Activated T-helper 1 cell treated with Interleukin-2 at 50 U/mL for 16 hours (primary cell): ENCODE measurements around the gene NDUFB10.
"Not testable (repeated sequence)": the region's sequence is repeated elsewhere in the genome, so short reads cannot be mapped to it uniquely, and the experiment has no call there.

Experiments used
- DNase-seq: peaks from one replicate; pipeline ENCODE4 v3.0.0-alpha.2; 2020; ENCODE audit warnings: low read depth

NDUFB10 gene

DNA sequence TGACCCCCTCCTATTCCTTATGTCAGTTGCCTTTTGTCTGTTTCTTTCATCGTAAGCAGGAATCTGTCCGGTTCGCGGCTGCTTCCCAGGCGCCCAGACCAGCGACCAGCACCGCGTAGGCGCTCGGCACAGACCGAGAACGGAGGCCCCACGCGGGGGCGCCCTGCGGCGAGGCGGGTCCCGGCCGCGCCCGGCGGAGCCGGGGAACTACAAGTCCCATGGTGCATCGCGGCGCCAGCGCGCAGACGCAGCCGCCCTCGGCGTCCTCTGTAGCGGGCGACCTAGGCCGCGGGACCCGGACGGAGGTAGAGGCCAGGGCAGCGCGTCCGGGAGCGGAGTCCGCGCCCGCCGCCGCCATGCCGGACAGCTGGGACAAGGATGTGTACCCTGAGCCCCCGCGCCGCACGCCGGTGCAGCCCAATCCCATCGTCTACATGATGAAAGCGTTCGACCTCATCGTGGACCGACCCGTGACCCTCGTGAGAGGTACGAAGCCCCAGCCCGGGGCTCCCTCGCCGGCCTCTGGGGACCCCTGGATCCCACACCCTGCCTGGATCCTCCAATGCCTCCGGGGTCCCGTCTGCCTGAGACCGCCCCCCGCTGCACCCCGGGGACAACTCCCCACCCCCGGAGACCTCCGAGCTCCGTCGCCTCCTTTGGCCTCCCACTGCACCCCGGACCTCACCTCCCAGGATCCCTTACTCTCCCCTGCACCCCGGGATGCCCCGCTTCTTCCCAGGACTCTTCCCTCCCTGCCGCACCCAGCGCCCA lies at the start of gene NDUFB10:
Gene NDUFB10, plus strand, starts transcription at position 270 of the 771 bp plus-strand sequence. Its CDS starts 87 bp downstream, at position 357.
- DNase-seq, result peak; percentile 88

DNA sequence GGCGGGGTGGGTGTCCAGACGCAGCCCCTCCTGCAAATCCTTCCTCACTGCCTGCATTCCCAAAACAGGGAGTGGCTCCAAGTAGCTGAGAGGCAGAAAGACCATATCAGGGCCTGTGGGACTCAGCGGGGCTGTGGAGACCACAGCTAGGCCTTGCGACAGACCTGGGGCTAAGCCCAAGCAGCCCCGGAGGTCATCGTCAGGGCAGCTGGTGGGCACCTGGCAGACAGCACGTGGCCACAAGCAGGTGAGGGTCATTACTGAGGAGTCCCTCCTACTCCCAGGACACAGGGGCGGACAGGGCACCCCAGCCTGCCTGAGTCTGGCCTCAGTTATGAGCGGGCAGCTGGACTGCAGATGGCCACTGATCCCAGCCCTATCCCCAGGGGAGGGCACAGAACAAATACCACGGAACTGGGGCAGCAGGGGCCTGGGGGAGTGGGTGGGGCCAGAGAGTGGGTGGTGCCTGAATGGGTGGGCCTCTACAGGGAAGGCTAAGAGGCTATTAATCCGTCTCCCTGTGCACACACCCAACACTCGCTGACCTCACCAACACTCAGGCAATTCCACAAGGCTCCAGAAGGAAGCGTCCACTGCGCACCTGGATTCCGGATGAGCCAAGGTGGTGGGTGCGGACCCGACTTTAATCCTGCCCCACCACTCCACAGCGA lies 49.6 kb upstream of the NDUFB10 start:
- no peak for DNase-seq

DNA sequence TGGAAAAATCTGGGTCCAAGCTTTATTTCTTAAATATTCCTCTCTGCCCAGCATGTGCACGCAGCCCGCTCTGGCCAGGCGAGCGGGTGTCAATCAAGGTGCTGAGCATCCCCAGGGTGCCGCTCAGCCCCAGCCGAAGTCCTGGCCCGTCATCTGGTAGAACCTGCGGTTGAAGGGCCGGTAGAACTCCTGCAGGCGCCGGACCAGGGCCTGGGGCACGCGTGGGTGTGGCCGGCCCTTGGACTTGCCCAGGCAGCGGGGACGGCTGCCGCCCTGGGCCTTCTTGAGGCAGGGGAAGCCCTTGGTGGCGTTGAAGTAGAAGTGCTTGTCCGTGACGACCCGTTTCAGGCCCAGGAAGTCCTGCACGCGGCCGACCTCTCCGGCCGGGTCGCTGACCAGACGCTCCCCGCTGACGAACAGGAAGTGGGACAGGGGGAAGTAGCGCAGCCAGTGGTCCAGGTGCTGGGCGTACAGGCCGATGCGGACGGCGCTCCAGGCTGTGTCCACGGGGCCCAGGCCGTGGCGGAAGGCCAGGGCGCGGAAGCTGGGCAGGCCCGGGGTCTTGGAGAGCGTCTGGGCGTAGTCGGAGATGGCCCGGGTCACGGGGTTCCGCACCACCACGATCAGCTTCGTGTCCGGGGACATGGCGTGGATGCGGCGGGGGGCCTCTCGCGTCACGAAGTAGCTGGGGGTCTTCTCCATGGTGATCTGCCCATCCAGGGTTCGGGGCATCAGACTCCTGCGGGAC lies 47.7 kb upstream of the NDUFB10 start:
- no peak for DNase-seq

DNA sequence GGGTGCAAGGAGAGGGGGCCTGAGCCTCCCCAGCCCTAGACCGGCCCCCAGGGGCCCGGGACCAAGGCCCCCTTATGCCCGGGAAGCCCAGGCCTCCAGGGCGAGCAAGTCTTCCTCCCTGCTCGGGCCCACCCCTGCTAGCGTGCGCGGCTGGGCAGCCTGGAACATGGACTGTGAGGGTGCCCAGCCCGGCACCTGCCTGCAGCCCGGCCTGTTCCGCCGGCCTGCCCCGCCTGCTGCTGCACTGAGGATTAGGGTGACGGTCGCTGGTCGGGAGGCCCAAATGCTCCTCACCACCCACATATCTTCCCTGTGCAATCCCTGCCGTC lies 47.2 kb upstream of the NDUFB10 start:
- no peak for DNase-seq

DNA sequence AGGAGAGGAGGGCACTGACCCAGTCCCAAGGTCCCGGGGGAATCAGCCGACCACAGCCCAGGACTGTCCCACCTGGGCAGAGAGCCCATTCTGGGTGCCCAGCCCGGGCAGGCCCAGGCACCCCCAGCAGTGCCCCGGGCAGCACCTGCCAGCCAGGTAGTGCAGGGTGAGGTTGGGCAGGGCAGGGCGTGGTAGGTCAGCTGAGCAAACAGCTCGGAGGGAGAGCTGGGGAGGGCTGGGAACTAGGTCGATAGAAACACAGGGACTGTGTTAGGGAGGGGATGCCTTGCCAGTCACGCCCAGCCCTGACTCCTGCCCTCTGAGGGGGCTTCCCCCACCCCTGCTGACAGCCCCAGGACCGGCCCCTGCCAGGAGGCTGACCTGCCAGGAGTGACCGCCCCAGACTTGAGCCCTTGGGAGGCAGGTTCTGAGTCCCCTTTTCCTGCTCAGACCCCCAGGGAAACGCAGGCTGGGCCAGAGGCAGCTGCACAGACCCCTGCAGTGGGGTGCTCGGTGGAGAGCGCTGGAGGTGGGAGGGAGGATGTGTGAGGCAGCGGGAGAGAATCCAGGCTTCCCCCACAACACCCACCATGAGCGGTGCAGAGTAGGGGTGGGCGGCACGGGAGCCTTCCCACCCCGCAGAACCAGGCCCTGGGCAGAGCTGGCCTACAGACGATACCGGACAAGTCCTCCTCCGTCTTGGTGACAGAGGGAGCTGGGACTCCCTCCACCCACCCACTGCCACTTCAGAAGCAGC lies 45.8 kb upstream of the NDUFB10 start:
- no peak for DNase-seq

DNA sequence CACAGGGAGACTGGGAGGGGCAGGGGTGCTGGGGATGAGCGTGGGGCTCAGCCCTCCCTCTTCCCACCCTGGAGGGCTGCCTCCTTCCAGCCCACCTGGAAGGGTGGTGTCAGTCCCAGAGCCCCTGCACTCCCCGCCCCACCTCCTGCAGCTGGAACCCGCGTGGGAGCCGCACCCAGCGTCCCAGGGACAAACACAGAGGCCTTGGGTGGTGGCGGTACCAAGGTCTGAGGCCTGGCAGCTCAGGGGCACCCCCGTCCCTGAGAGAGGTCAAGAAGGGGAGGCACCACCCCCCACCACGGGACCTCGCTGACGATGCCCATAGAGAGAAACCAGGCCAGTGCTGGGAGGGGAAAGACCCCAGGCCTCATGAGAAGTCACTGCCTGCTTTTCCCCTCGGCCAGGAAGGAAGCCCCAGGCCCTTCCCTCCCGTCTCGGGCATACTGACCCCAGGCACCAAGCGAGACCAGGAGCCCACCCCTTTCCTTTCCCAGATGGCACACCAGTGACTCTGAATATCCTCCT lies 45.2 kb upstream of the NDUFB10 start:
- no peak for DNase-seq

DNA sequence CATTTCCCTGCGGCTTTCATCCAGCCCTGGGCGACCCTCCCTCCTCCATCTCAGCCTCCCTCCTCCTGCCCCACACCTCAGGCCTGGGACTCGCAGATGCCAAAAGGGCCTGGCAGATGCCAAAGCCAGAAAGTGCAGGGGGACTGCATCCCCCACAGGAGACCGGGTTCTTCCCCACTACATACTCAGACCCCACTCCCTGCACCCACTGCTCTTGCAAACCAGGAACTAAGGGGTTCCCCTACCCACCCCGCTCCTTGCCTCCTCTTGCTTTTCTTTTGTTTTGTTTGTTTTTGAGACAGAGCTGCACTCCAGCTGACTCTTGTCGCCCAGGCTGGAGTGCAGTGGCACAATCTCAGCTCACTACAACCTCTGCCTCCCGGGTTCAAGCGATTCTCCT lies 44.4 kb upstream of the NDUFB10 start:
- no peak for DNase-seq

DNA sequence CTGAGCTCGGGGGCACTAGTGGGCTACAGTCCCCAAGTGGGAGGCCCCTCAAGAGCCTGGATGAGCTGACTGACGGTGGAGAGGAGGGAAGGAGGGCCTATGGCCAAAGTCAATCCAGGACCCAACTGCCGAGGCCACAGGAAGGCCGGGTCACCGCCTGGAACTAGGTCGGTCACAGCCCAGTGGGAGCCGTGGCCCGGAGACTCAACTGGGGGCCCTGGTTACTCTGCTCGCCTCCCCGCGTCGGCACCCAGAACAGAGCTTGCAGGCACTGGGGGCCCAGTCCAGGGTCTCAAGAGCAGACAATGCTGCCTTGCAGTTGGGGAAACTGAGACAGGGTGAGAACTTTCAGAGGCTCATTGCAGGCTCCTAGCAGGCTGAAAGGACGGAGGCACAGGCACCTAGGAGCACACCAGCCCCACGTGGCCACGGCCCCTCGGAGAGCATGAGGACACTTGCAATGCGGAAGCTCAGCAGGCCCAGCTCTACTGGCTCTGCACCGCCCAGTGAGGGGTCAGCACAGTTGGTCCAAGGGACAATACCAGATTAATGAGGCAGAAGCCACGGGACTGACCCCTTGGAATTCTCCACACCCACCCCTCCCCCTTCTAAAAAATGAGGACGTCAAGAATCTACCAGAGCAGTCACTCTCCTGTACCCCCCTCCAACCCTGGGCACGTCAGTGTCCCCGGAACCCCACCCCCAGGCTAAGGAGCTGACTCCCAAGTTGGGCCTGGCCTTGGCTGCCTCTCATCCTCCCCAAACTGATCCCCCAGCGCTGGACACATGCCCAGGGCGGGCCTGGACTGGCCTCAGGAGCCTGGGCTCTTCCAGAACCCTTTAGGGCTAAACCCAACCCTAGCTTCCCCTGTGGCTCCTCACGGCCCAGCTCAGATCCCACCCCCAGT lies 43.4 kb upstream of the NDUFB10 start:
- DNase-seq, result no peak

DNA sequence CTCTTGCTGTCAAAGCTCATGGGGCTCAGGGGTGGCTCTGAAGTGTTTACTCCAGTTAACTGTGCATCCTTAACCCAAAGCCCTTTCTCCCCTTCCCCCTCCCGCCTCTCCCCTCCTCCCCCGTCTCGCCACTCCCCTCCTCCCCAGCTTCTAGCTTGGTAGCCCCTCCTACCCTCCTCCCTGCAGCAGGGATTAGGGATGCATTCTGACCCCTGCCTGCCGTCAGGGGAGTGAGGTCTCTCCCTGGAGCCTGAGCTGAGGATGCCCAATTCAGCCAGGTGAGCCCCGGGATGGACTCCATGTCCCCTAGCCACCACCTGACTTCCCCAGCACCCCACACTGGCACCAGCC lies 42.7 kb upstream of the NDUFB10 start:
- no peak for DNase-seq

DNA sequence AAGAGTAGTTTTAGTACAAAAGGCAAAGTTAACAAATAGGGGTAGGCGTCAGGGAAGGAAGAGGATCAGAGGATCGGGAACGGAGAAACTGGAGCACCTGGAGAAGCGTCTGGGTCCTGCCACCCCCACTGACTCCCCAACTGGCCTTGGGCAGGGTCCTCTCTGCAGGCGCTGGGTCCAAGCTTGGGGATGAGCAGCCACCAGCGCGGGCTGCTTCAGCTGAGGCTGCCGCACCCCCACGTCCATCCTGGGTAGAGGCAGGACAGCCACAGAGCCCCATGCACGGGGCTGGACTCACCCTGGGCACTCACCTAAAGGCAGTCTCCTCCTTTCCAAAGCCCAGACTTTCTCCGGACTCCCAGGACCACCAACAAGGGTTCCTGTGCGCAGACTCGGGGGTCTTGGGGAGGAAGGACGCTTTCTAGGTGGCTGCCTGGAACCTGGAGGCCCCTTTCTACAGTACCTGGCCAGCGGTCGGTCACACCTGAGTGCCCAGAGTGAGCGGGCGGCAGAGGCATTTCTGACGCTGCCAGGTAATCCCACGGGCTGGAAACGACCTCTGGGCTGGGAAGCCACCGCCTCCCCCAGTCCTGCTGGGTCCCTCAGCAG lies 42.2 kb upstream of the NDUFB10 start:
- DNase-seq, result no peak

DNA sequence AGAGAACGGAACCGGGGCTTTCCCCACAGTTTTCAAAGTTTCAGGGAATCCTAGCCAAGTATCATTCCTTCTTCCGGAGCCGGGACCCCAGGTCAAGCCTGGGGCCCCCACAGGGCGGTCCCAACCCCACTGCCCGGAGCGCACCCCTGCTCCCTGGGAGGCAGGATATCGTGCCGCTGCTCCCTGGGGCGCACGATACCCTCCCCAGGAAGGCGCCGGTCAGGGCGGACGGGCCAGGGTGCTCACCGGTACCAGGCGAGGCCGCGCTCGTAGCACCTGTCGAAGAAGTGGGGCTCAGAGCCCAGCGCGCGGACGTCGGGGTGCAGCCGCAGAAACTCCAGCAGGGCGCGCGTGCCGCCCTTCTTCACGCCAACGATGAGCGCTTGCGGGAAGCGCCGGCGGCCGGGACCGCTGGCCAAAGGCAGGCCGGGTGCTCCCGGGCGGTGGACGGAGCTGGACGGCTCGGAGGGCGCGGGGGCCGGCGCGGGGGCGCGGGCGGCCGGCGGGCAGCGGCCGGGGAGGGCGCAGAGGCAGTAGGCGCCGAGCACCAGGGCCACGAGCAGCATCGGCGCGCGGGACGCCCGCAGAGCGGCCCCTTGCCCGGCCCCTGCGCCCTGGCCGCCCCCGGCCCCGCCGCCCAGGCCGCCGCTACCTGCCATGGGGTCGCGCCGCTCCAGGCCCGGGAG lies 41.5 kb upstream of the NDUFB10 start:
- no peak for DNase-seq

DNA sequence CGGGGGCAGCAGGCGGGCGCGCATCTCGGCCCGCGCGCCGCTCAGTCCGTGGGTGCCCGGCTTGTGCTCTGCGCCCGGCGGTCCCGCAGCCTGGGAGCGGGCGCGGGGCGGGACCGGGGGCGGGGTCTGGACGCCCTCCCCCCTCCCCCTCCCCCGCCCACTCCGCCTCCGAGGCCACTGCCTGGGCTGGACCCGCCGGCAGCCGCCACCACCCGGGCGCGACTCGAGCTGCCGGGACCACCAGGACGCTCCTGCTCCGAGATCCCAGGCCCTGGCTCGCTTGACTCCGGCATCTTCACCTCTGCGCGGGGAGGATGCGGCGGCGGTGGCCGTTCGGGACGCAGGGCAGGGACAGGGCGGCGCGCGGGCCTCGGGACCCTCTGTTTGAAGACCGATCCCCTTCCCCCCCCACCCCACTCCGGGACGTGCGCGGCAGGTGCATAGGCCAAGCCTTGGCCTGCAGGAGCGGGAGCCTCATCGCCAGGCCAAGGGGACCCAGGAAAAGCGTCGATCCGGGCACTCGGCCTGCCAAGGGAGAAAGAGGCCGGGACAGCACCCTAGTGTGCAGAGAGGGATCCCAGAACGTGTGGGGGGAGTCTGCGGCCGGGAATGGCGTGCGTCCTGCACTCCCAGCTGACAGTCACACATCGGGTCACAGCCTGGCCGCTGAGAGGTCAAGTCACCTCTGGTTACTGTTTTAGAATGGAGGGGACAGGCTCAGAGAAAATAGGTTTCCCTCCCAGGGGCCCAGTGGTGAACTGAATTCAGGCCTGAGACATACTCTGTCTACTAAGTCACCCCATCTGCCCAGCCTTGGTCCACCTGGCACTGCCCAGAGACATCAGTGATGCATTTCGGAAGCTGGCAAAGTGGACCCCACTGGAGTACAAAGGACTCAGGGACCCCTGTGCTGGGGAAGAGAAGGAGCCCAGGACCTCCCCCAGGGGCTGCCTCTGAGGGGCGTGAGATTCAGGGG lies 40.7 kb upstream of the NDUFB10 start, which contains the start of gene HS3ST6:
Gene HS3ST6, minus strand, starts transcription at position 65 of the 976 bp plus-strand sequence. CDS start 92 bp downstream, outside the sequence.
- no peak for DNase-seq

DNA sequence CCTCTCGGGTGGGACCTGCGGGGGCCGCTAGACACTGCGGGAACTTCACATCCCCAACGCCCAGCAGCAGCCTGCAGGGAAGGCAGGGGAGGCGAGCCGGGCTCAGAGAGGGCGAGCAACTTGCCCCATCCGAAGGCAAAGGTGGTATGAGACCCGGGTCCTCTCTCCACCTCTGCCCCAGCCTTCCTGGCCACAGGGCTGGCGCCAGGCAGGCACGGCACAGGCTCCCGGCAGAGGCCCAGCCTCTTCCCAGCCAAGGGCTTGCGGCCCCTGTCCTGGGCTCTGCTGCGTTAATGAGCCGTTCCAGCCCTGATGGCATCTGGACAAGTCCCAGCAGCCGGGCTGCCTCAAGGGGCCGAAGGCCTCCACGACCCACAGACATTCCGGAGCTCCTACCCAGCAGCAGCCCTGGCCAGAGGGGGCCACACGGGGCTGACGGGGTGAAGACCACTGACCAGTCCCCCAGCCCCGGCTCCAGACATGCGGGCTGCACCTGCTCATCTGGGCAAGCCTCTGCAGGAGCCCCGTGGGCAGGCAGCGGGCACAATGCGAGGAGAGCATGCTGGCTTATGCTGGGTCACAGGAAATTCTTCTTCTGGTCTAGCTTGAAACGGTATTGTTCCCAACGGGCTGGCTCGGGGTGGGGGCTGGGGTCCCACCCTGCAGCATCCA lies 39.9 kb upstream of the NDUFB10 start:
- DNase-seq, result no peak

DNA sequence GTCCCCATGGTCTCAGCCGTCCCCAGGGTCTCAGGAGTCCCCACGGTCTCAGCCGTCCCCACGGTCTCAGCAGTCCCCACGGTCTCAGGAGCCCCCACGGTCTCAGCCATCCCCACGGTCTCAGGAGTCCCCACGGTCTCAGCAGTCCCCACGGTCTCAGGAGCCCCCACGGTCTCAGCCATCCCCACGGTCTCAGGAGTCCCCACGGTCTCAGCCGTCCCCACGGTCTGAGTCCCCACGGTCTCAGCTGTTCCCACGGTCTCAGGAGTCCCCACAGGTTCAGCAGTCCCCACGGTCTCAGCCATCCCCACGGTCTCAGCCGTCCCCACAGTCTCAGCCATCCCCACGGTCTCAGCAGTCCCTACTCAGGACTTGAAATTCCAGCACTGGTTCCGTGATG lies 39.2 kb upstream of the NDUFB10 start:
- DNase-seq, result not testable (repeated sequence)

DNA sequence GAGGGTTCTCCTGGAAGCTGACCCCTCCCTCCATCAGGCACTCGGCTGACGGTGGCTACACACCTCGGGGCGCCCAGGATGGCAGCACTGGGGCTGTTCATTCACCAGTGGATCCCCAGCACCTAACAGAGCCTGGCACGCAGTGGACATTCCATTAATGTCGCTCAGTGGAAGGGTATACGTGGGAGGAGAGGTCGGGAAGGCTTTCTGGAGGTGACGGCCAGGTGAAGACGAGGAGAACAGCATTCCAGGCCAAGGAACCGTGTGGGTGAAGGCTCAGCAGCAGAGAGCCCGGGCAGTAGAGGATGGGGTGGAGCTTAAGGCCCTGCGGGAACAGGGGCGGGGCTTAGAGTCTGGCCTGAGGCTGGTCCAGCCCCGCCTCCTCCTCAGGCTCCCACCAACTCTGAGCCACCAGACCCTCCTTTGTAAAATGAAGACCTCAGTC lies 38.6 kb upstream of the NDUFB10 start:
- DNase-seq, result no peak

DNA sequence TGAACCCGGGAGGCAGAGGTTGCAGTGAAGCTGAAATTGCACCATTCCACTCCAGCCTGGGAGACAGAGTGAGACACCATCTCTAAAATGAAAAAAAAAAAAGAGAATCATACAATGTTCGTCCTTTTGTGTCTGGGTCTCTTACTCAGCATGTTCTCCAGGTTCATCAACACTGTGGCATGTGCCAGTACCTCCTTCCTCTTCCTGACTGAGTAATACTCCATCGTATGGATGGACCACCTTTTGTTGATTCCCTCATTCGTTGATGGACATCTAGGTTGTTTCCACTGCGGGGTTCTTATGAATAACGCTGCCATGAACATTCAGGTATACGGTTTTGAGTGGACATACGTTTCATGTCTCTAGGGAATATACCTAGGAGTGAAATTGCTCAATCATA lies 37.0 kb upstream of the NDUFB10 start:
- DNase-seq, result no peak

DNA sequence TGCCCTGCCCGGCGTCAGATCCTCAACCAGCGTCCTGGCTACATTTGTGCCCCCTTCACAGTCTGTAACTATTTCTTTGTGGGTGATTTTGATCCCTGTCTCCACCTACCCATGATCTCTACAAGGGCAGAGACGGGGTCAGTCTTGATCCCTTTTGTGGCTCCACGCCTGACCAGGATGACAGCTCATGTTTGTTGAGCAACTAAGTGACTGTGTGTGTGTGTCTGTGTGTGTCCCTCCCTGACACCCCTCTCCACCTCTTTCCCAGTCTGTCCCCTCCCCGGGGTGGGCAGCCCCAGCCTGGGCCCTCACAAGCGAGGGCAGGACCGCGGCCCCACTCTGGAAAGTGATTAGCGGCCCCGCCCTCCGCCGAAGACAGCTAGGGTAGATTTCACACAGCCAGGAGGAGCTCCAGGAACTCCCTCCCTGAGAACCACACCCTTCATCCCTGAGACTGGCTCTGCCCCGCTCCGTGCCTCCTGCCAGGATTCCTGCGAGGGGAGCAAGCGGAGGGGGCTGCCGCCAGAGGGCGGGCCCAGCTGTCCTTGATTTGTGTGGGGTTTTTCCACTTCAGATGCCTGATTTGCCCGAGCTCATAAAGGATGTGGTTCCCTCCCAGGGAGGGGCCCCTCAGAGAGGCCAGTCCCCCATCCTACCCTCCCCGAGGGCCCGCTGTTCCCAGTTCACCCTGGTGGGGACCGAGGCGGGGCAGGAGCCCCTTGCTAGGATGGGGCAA lies 35.9 kb upstream of the NDUFB10 start:
- DNase-seq, result no peak
